Activated naive CD8-positive, alpha-beta T cell treated with anti-CD3 and anti-CD28 coated beads, Interleukin-2, amount 50 U/mL, for 24 hours (primary cell): ENCODE data around the gene TMEM245.

Source experiments
- ATAC-seq: fragments of 150-1000 bp; cut with Tn5 transposase; one replicate; pipeline ENCODE4 v1.10.0; 2021
- DNase-seq: peaks from one replicate; pipeline ENCODE4 v3.0.0; 2021
- H3K27ac Mint-ChIP-seq: one replicate; pipeline ENCODE4 v1.8.0; 2021; ENCODE audit warnings: mild to moderate bottlenecking, mixed read lengths
- H3K27me3 Mint-ChIP-seq: one replicate; pipeline ENCODE4 v1.8.0; 2021; ENCODE audit warnings: mixed read lengths
- H3K36me3 Mint-ChIP-seq: one replicate; pipeline ENCODE4 v1.8.0; 2021; ENCODE audit warnings: low read depth, mixed read lengths
- H3K4me1 Mint-ChIP-seq: one replicate; pipeline ENCODE4 v1.8.0; 2021; ENCODE audit warnings: mixed read lengths
- H3K4me3 Mint-ChIP-seq: one replicate; pipeline ENCODE4 v1.8.0; 2021; ENCODE audit warnings: mild to moderate bottlenecking, moderate library complexity, mixed read lengths
- H3K9me3 Mint-ChIP-seq: one replicate; pipeline ENCODE4 v1.8.0; 2021; ENCODE audit warnings: mixed read lengths

The TMEM245 gene

DNA sequence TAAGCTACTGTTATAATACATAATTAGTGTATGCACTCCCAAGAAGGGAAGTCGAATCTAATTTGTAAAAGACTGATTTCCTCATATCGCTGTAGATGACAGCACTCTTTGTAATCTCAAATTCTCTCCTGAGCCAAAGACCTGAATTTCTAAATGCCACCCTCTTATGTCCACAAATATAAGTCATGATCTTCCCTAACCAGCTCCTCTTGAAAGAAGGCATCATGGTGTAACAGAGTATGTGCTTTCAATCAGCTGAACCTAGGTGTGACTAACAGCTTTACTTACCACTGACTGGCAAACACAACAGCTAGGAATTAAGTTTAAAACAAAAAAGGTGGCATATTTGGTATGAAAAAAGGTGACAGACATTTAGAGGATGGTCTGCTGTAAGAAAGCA, 72.5 kb downstream of the TMEM245 start:
- Mint-ChIP-seq H3K36me3 (peaks cover 79% of the 10 kb centered on the region), H3K27me3 (no peaks in the 10 kb centered on the region), H3K4me1 (peaks cover 2% of the 10 kb centered on the region), H3K9me3 (peaks cover 11% of the 10 kb centered on the region), H3K4me3 (no peak overlapping the region), H3K27ac (no peak overlapping the region)
- DNase-seq (no peak), ATAC-seq (no peak)

- Mint-ChIP-seq H3K9me3 (peaks cover 11% of the 10 kb centered on the region), H3K36me3 (peaks cover 72% of the 10 kb centered on the region), H3K4me3 (no peak overlapping the region), H3K27ac (no peak overlapping the region), H3K27me3 (no peaks in the 10 kb centered on the region), H3K4me1 (peaks cover 2% of the 10 kb centered on the region)
- no peak for DNase-seq
- ATAC-seq, result no peak
Measured at GRCh38 chr9:109046346-109046745, 73.4 kb downstream of the TMEM245 start.

DNA sequence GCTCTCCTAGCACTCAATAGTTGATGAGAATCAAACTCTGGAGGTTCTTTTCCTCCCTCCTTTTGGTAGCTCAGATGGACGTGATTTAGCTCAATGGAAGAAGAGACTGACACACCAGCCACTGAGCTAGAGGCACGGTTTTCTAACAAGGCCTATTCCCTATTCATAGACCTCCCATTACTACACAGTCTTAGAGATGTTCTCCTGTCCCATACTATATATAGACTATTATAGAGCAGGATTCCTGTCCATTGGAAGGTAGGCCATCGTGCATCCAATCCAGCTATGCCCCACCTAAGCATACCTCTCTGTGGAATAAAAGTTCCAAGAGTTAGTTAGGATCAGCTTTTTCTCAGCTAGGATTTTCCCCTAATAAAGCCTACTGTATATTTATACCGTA, 76.2 kb downstream of the TMEM245 start:
- peaks cover 62% of the 10 kb centered on the region for H3K36me3 Mint-ChIP-seq
- ATAC-seq, result no peak
- no peak for DNase-seq
- H3K4me1 Mint-ChIP-seq, result peaks cover 2% of the 10 kb centered on the region
- no peaks in the 10 kb centered on the region for H3K27me3 Mint-ChIP-seq
- no peak overlapping the region for H3K4me3 Mint-ChIP-seq
- H3K9me3 Mint-ChIP-seq, result peaks cover 11% of the 10 kb centered on the region
- H3K27ac Mint-ChIP-seq, result no peak overlapping the region

GRCh38 chr9:109040571-109040970, 79.2 kb downstream of the TMEM245 start:
- Mint-ChIP-seq H3K27ac (no peak overlapping the region), H3K27me3 (no peaks in the 10 kb centered on the region), H3K4me1 (no peaks in the 10 kb centered on the region), H3K4me3 (no peak overlapping the region), H3K36me3 (peaks cover 52% of the 10 kb centered on the region), H3K9me3 (peaks cover 11% of the 10 kb centered on the region)
- DNase-seq (no peak), ATAC-seq (no peak)

GRCh38 chr9:109039539-109039938, 80.2 kb downstream of the TMEM245 start:
- ATAC-seq, result no peak
- Mint-ChIP-seq H3K4me1 (peaks cover 2% of the 10 kb centered on the region), H3K27ac (no peak overlapping the region), H3K9me3 (peaks cover 11% of the 10 kb centered on the region), H3K36me3 (peaks cover 46% of the 10 kb centered on the region), H3K27me3 (no peaks in the 10 kb centered on the region), H3K4me3 (no peak overlapping the region)
- no peak for DNase-seq

DNA sequence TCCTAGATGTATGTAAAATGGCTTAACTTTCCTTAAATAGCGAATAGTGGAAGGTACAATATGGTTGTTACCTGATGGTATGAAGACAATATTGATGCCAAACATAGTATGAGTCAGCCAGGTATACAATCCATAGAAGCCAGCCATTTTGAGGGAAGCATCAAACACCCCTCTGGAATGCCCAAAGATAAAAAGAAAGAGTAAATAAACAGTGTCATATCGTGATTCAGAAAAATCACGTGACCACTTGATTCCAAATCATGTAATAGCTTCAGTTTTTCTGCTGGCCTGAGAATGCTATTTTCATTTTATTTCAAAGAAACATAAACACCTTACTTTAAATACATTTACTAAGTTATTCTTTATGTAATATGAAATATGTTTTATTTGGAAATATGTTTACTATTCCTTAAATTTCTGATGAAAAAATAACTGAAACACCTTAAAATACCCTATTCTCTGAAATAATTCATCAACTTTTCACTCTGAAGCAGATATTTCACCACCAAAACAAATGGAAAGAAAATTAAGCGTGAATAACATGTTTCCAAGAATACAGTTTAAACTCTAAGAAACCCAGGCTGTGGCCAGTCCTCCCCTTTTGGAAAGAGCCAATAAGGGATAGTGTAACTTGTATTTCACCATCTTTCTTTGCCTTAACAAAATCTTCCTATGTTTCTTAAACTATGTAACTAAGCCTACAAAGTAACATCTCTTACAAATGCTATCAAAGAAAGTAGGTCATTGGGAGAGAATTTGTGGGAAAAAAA, 81.6 kb downstream of the TMEM245 start:
- Mint-ChIP-seq H3K36me3 (peaks cover 42% of the 10 kb centered on the region), H3K4me3 (no peak overlapping the region), H3K27me3 (no peaks in the 10 kb centered on the region), H3K4me1 (peaks cover 2% of the 10 kb centered on the region), H3K27ac (no peak overlapping the region), H3K9me3 (peaks cover 3% of the 10 kb centered on the region)
- ATAC-seq (no peak), DNase-seq (no peak)

DNA sequence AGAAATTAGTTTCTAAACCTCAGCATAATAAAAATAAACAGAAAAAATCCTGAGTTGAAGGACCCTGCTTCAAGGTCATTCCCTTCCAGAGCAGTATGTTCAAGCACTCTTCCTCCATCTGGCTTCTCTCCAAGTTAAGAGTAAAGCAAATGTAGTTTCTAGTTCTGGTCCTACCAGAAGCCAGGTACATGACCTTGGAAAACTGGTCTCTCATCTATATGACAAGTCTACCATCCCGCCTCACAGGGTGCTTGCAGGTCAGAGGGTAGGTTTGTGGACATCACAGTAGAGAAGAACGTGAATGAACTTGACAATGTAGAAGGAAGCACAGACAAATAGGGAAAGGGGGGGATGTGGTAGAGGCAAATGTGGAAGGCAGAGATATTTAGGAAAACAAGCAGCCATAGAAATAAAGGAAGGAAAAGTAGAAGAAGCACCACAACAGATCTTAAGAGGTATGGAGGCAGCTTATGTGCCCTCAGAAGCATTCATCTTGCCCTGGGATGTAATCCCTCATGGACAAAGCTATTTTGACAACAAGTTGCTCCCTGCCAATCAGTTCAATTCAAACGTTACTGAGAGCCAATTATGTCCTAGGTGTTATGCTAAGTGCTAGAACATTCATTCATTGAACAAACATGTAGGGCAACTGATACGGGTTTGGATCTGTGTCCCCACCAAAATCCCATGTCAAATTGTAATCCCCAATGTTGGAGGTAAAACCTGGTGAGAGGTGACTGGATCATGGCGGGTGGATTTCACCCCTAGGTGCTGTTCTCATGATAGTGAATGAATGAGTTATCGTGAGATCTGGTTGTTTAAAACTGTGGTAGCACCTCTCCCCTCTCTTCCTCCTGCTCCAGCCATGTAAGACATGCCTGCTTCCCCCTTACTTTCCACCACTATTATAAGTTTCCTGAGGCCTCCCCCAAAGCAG, 82.7 kb downstream of the TMEM245 start:
- no peak for ATAC-seq
- H3K36me3 Mint-ChIP-seq, result peaks cover 37% of the 10 kb centered on the region

GRCh38 chr9:109035684-109036423, 83.9 kb downstream of the TMEM245 start:
- DNase-seq (no peak), ATAC-seq (no peak)
- Mint-ChIP-seq H3K27ac (no peak overlapping the region), H3K9me3 (no peaks in the 10 kb centered on the region), H3K27me3 (no peaks in the 10 kb centered on the region), H3K4me1 (peaks cover 2% of the 10 kb centered on the region), H3K36me3 (peaks cover 41% of the 10 kb centered on the region), H3K4me3 (no peak overlapping the region)

More for the DNA sequence above, 82.7 kb downstream of the TMEM245 start:
- Mint-ChIP-seq H3K4me3 (no peak overlapping the region), H3K27ac (peak overlapping the region; percentile 23), H3K9me3 (no peaks in the 10 kb centered on the region), H3K4me1 (peaks cover 2% of the 10 kb centered on the region), H3K27me3 (no peaks in the 10 kb centered on the region)
- no peak for DNase-seq

- Mint-ChIP-seq H3K27ac (no peak overlapping the region), H3K36me3 (peaks cover 37% of the 10 kb centered on the region), H3K9me3 (no peaks in the 10 kb centered on the region), H3K4me1 (peaks cover 2% of the 10 kb centered on the region), H3K27me3 (no peaks in the 10 kb centered on the region), H3K4me3 (no peak overlapping the region)
- DNase-seq, result no peak
- ATAC-seq, result no peak
Measured at GRCh38 chr9:109033941-109034700, 85.6 kb downstream of the TMEM245 start.

- Mint-ChIP-seq H3K27me3 (no peaks in the 10 kb centered on the region), H3K9me3 (no peaks in the 10 kb centered on the region), H3K4me3 (no peak overlapping the region), H3K27ac (peak overlapping the region; percentile 13), H3K36me3 (peaks cover 34% of the 10 kb centered on the region), H3K4me1 (peaks cover 2% of the 10 kb centered on the region)
- DNase-seq (no peak), ATAC-seq (no peak)
Measured at GRCh38 chr9:109031241-109031640, 88.5 kb downstream of the TMEM245 start.

DNA sequence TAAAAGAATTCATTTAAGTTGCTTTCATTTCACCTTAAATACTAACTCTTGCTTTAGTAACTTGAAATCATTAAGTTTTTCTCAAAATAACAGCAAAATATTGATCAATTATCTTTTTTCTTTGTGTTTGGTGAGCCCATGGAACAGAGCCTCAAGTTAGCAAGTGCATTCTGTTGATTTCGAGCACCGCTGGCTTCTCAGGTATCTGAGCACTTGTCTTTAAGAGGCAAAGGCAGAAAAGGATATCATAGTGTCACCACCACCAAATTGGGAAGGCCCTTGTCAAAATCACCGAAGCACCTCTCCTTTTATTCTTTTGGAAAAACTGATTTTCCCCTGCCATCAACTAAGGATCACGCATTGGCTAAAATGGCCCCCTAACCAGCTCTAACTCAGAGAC, 89.3 kb downstream of the TMEM245 start:
- H3K4me1 Mint-ChIP-seq, result peaks cover 1% of the 10 kb centered on the region
- no peak overlapping the region for H3K27ac Mint-ChIP-seq
- no peak overlapping the region for H3K4me3 Mint-ChIP-seq
- no peaks in the 10 kb centered on the region for H3K27me3 Mint-ChIP-seq
- no peaks in the 10 kb centered on the region for H3K9me3 Mint-ChIP-seq
- DNase-seq, result no peak
- ATAC-seq, result no peak
- peaks cover 29% of the 10 kb centered on the region for H3K36me3 Mint-ChIP-seq

DNA sequence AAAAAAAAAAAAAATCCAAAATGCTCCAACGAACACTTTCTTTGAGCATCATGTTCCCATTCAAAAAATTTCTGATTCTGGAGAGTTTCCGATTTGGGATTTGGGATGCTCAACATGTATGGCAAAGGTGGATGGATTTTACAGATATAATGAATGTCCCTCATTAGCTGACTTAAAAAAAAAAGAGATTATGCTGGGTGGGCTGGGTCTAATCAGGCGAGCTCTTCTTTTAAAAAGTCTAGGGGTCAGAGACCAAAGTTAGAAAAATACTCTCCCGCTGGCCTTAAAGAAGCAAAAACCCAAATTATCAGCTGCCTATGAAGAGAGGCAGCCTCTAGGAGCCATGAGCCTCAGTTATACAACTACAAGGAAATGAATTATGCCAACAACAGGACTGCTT, 91.3 kb downstream of the TMEM245 start:
- Mint-ChIP-seq H3K27me3 (no peaks in the 10 kb centered on the region), H3K4me3 (no peak overlapping the region), H3K9me3 (no peaks in the 10 kb centered on the region), H3K36me3 (peaks cover 18% of the 10 kb centered on the region), H3K4me1 (no peaks in the 10 kb centered on the region), H3K27ac (no peak overlapping the region)
- ATAC-seq (no peak), DNase-seq (no peak)

- no peak overlapping the region for H3K27ac Mint-ChIP-seq
- no peak overlapping the region for H3K4me3 Mint-ChIP-seq
- no peak for ATAC-seq
- H3K36me3 Mint-ChIP-seq, result peaks cover 16% of the 10 kb centered on the region
- no peaks in the 10 kb centered on the region for H3K27me3 Mint-ChIP-seq
- no peaks in the 10 kb centered on the region for H3K9me3 Mint-ChIP-seq
- no peak for DNase-seq
- H3K4me1 Mint-ChIP-seq, result no peaks in the 10 kb centered on the region
Measured at GRCh38 chr9:109027176-109027575, 92.6 kb downstream of the TMEM245 start.

- no peak for ATAC-seq
- DNase-seq, result no peak
- Mint-ChIP-seq H3K4me1 (no peaks in the 10 kb centered on the region), H3K9me3 (no peaks in the 10 kb centered on the region), H3K27ac (no peak overlapping the region), H3K4me3 (no peak overlapping the region), H3K36me3 (peaks cover 11% of the 10 kb centered on the region), H3K27me3 (no peaks in the 10 kb centered on the region)
Measured at GRCh38 chr9:109026306-109026705, 93.4 kb downstream of the TMEM245 start.
